Subcutaneous adipose tissue (tissue), 4 donors: Measurements from ENCODE around the gene TRDN. TPM values are rescaled to one million over a fixed set of nuclear protein-coding genes. Genes with fewer than 3 reads are reported as not detected.

ENCODE experiments used
- total RNA-seq, 4 donors: library from RNA; depleted of rRNA; stranded (reverse); fragments of >200 nt; gene quantifications; one replicate each; pipeline ENCODE4 v1.1.0, GENCODE V29; 2016
- TF ChIP-seq, protein P1 (sequence below): fragments of 450-650 bp; IDR thresholded peaks from one replicate; pipeline ENCODE4 v1.5.1; 2016; ENCODE audit warnings: low read depth, mild to moderate bottlenecking, control low read depth, antibody characterized with exemption, moderate library complexity

TRDN gene
- total RNA-seq, 4 donors from 2014 or later: under 0.01 to 2.8 (median 2.2) TPM; not detected in 1

DNA sequence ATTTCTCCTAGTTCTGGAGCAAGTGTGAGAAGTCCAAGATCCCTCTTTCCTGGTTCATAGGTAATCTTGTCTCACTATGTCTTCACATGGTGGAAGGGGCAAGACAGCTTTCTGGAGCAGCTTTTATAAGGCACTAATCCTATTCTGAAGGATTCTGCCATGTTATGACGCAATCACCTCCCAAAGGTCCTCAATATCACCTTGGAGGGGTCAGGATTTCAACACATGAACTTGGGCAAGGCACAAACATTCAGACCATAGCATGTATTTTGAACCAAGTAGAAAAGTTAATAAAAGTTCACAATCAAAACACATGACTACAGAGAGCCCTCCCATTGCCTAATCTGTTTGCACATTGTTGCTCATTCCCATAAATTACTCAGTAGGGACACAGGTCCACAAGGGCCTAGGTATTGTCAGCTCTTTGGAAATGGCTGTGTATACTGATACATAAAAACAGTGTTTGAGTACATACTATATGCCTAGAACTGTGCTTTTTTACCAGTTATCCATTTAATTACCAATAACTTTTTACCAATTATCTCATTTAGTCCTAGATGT, 11.3 kb upstream of the TRDN start:
- TF ChIP-seq, protein P1, sequence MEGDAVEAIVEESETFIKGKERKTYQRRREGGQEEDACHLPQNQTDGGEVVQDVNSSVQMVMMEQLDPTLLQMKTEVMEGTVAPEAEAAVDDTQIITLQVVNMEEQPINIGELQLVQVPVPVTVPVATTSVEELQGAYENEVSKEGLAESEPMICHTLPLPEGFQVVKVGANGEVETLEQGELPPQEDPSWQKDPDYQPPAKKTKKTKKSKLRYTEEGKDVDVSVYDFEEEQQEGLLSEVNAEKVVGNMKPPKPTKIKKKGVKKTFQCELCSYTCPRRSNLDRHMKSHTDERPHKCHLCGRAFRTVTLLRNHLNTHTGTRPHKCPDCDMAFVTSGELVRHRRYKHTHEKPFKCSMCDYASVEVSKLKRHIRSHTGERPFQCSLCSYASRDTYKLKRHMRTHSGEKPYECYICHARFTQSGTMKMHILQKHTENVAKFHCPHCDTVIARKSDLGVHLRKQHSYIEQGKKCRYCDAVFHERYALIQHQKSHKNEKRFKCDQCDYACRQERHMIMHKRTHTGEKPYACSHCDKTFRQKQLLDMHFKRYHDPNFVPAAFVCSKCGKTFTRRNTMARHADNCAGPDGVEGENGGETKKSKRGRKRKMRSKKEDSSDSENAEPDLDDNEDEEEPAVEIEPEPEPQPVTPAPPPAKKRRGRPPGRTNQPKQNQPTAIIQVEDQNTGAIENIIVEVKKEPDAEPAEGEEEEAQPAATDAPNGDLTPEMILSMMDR: no peak

DNA sequence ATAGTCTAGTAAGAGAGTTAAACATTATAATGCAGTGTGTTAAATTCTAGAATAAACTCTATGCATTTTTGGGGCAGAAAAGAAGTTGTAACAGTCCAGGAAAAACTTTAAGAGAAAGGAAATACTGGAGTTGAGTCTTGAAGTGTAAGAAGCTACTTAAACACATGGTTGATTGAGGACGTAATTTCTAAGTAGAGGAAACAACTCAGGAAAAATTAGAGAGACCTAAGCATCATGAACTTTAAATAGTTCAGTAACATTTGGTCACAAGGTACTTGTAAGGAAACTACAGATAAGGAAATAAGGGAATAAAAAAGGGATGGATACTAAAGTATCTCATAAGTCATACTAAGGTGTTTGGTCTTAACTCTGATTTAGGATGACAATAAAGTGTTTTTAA, 4.7 kb upstream of the TRDN start:
- TF ChIP-seq, protein P1: no peak

DNA sequence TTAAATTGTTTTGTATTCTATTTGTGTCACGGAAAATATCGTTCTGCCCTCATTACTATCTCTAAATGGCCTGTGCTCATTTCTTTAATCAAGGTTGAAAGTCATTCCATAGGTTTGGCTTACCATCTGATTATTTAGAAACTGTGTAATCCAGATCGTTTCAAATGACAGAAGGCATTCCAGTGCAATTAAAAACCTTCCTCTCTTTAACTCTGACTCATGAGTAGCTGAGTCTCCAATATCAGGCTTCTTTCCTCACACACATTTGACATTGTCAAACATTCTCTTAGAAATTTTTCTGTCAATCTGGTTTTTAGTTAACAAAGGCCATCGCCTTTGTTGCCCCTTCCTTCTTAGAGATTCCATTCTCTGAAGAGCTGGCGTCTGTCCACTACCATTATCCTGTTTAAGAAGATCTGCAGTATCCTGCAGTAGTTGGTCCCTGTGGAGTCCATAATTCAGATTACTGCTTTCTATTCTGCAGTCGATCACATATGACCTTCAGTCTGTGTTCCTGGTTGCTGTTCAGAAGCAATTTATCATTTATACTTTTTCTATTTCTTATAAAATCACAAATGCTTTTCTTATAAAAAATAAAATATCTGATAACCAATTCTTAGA, 3.9 kb upstream of the TRDN start:
- TF ChIP-seq, protein P1: no peak

DNA sequence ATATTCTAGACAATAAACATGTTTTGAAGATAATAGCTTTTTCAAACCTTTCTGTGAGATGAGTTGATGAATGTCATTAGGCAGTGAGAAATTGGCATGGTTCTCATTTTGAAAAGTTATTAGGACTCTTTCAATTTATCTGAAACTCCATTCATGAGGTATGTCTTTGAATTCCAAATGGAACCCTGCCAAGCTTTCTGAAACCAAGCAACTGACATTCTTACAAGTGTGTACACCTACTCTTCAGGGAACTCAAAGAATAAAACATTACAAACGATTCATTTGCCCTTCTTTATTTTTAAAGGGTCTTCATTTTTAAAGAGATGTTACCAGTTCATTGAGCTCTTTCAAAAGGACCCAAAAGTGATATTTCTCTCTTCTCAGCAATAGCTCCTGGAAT, 2.1 kb upstream of the TRDN start:
- TF ChIP-seq, protein P1: no peak

DNA sequence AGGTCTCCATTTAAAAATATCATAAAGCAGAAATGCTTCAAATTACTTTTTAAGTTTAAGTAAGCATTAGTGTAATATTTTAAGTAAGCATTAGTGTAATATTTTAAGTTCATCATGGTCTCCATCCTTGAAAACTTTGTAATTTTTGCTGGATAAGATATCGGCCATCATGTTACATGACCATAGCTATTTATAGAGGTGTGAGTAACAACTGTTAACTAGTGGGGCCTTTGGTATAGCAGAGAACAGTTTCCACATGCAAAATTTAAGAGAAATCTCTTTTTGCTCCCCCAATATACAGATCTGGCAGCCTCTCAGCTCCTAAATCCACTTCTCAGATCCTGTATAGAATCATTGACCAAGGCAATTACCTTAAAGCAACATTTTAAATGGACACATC, 468 bp downstream of the TRDN start:
- TF ChIP-seq, protein P1: no peak

DNA sequence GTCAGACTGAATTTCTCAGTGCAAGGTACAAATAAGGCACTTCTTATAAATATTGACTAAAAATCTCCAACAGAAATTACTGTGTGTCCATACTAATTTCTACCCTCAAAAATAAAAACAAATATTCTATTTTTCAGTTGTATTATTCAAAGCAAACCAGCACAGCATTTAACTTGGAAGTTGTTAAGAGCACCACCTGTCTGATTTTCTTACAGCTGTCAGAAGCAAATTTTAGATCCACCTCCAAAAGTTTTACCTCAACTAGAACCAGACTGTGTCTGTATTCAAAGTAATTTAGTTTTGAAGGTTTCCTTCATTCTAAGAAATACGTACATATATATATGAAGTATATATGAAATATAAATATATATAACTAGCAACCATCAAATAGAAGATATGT, 1.2 kb downstream of the TRDN start:
- TF ChIP-seq, protein P1: no peak

DNA sequence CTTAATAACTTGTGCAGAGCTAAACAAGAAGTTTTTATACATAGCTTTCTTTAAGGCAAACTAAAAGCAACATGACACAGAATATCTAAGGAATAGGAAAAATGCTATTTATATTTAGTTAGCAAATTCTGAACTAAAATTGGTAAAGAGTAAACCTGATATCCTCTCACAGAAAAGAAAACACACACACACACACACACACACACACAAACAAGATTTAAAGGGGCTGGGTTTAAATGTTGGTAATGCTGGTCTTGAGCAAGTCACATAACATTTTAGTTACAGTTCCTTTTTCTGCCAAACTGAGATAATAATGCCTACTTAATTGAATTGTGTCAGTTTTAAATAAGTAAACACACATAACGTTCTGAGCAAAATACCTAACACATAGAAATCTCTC, 1.6 kb downstream of the TRDN start:
- TF ChIP-seq, protein P1: no peak
